Naive thymus-derived CD8-positive, alpha-beta T cell (primary cell): Measurements from ENCODE around the gene GNB1L. TPM values are rescaled to one million over a fixed set of nuclear protein-coding genes. Genes with fewer than 3 reads are reported as not detected.

Source experiments
- ATAC-seq, 2 donors: fragments of 150-1000 bp; cut with Tn5 transposase in 1 of 2; sonication (Bioruptor Pico), chemical (Tn5 transposase) in 1 of 2; 1 replicate in 1 of 2; 2 replicates in 1 of 2; pipeline ENCODE4 v1.10.0; 2021; ENCODE audit warnings: mild to moderate bottlenecking in 2 of 2, moderate library complexity in 2 of 2
- POLR2A ChIA-PET: fragments of 350-600 bp; sonication (Branson Sonifier 250); formaldehyde crosslinking; loops from one replicate; lab custom pipeline; 2021; ENCODE audit warnings: antibody characterized with exemption; lab: Charles Lee
- DNase-seq, 10 donors: peaks; one replicate each; pipeline versions ENCODE4 v3.0.0 to v3.0.0-alpha.2; 2020 to 2022
- H3K27ac Mint-ChIP-seq, 10 donors: one replicate each; pipeline ENCODE4 v1.8.0; 2020 to 2022; ENCODE audit warnings: mild to moderate bottlenecking in 10 of 10, mixed read lengths in 10 of 10, moderate library complexity in 4 of 10, inconsistent platforms in 1 of 10
- H3K27me3 Mint-ChIP-seq, 5 donors: one replicate each; pipeline ENCODE4 v1.8.0; 2021 to 2022; ENCODE audit warnings: mixed read lengths in 5 of 5
- H3K36me3 Mint-ChIP-seq, 3 donors: one replicate each; pipeline ENCODE4 v1.8.0; 2020 to 2022; ENCODE audit warnings: mixed read lengths in 3 of 3, mild to moderate bottlenecking in 2 of 3, inconsistent platforms in 1 of 3
- H3K4me1 Mint-ChIP-seq, 4 donors: one replicate each; pipeline ENCODE4 v1.8.0; 2021 to 2022; ENCODE audit warnings: mixed read lengths in 4 of 4
- H3K4me3 Mint-ChIP-seq, 10 donors: one replicate each; pipeline ENCODE4 v1.8.0; 2020 to 2022; ENCODE audit warnings: mild to moderate bottlenecking in 10 of 10, mixed read lengths in 10 of 10, moderate library complexity in 6 of 10, inconsistent platforms in 1 of 10
- H3K9me3 Mint-ChIP-seq, 9 donors: one replicate each; pipeline ENCODE4 v1.8.0; 2020 to 2022; ENCODE audit warnings: mixed read lengths in 9 of 9, mild to moderate bottlenecking in 3 of 9, inconsistent platforms in 1 of 9, moderate library complexity in 1 of 9
- polyA plus RNA-seq, 3 donors: library from polyadenylated mRNA; unstranded; fragments of 300-500 nt; fragmentation: Illumina TruSeq; gene quantifications; one replicate each; pipeline ENCODE4 v1.2.3, GENCODE V29; 2021
- total RNA-seq, 8 experiments: library from RNA in 2 of 8; stranded (reverse) in 2 of 8; gene quantifications; one replicate each; pipeline ENCODE4 v1.2.3 and lab custom pipeline; 2021 to 2026

The GNB1L gene
- total and polyA plus RNA-seq, 5 experiments from 2014 or later = 11.0 to 18.7 (median 12.5) TPM

- DNase-seq (no peak), ATAC-seq (no peak)
- Mint-ChIP-seq H3K27me3 (no peaks in the 10 kb centered on the region), H3K36me3 (no peaks in the 10 kb centered on the region), H3K27ac (no peak overlapping the region), H3K9me3 (no peaks in the 10 kb centered on the region), H3K4me1 (no peaks in the 10 kb centered on the region), H3K4me3 (no peak overlapping the region)
- POLR2A ChIA-PET = no interaction called here
Measured at GRCh38 chr22:19742160-19743066, 112.3 kb downstream of the GNB1L start.

GRCh38 chr22:19741053-19741452, 113.6 kb downstream of the GNB1L start:
- Mint-ChIP-seq H3K4me1 (no peaks in the 10 kb centered on the region), H3K27me3 (no peaks in the 10 kb centered on the region), H3K36me3 (no peaks in the 10 kb centered on the region), H3K4me3 (no peak overlapping the region), H3K27ac (no peak overlapping the region), H3K9me3 (no peaks in the 10 kb centered on the region)
- no peak for ATAC-seq
- no peak for DNase-seq
- POLR2A ChIA-PET = no interaction called here

GRCh38 chr22:19740586-19740985, 114.1 kb downstream of the GNB1L start:
- Mint-ChIP-seq H3K36me3 (no peaks in the 10 kb centered on the region), H3K27ac (no peak overlapping the region), H3K4me3 (no peak overlapping the region), H3K4me1 (no peaks in the 10 kb centered on the region), H3K9me3 (no peaks in the 10 kb centered on the region), H3K27me3 (no peaks in the 10 kb centered on the region)
- POLR2A ChIA-PET = no interaction called here
- ATAC-seq = no peak
- DNase-seq = no peak

GRCh38 chr22:19739911-19740449, 114.7 kb downstream of the GNB1L start:
- H3K9me3 Mint-ChIP-seq = no peaks in the 10 kb centered on the region
- POLR2A ChIA-PET = no interaction called here
- H3K27me3 Mint-ChIP-seq = no peaks in the 10 kb centered on the region
- no peak overlapping the region for H3K4me3 Mint-ChIP-seq
- H3K36me3 Mint-ChIP-seq = no peaks in the 10 kb centered on the region
- H3K4me1 Mint-ChIP-seq = no peaks in the 10 kb centered on the region
- DNase-seq = no peak
- no peak for ATAC-seq
- peak overlapping the region in 1 of 10 donors; percentile 27 for H3K27ac Mint-ChIP-seq

- POLR2A ChIA-PET = no interaction called here
- Mint-ChIP-seq H3K9me3 (no peaks in the 10 kb centered on the region), H3K4me3 (no peak overlapping the region), H3K36me3 (no peaks in the 10 kb centered on the region), H3K27ac (no peak overlapping the region), H3K27me3 (no peaks in the 10 kb centered on the region), H3K4me1 (no peaks in the 10 kb centered on the region)
- DNase-seq (no peak), ATAC-seq (no peak)
Measured at GRCh38 chr22:19739448-19739895, 115.2 kb downstream of the GNB1L start.

- DNase-seq = no peak
- Mint-ChIP-seq H3K4me1 (no peaks in the 10 kb centered on the region), H3K9me3 (no peaks in the 10 kb centered on the region), H3K36me3 (no peaks in the 10 kb centered on the region), H3K27ac (no peak overlapping the region), H3K27me3 (no peaks in the 10 kb centered on the region), H3K4me3 (no peak overlapping the region)
- no peak for ATAC-seq
- POLR2A ChIA-PET = no interaction called here
Measured at GRCh38 chr22:19738664-19739447, 115.8 kb downstream of the GNB1L start.

GRCh38 chr22:19737846-19738663, 116.6 kb downstream of the GNB1L start:
- Mint-ChIP-seq H3K4me3 (no peak overlapping the region), H3K36me3 (no peaks in the 10 kb centered on the region), H3K27me3 (no peaks in the 10 kb centered on the region), H3K4me1 (no peaks in the 10 kb centered on the region), H3K27ac (no peak overlapping the region), H3K9me3 (no peaks in the 10 kb centered on the region)
- POLR2A ChIA-PET = no interaction called here
- no peak for DNase-seq
- no peak for ATAC-seq

- no peaks in the 10 kb centered on the region for H3K36me3 Mint-ChIP-seq
- POLR2A ChIA-PET = no interaction called here
- no peak overlapping the region for H3K4me3 Mint-ChIP-seq
- H3K9me3 Mint-ChIP-seq = no peaks in the 10 kb centered on the region
- DNase-seq (no peak), ATAC-seq (no peak)
- H3K27ac Mint-ChIP-seq = no peak overlapping the region
- peaks cover 0 to under 1% (median 0%) of the 10 kb centered on the region in 4 donors for H3K4me1 Mint-ChIP-seq
- H3K27me3 Mint-ChIP-seq = no peaks in the 10 kb centered on the region
Measured at GRCh38 chr22:19735665-19736510, 118.8 kb downstream of the GNB1L start.

GRCh38 chr22:19734837-19735382, 119.8 kb downstream of the GNB1L start:
- Mint-ChIP-seq H3K27me3 (no peaks in the 10 kb centered on the region), H3K4me1 (peaks cover 0 to 6% (median 2%) of the 10 kb centered on the region in 4 donors), H3K36me3 (no peaks in the 10 kb centered on the region), H3K27ac (peak overlapping the region in 1 of 10 donors; percentile 15), H3K9me3 (no peaks in the 10 kb centered on the region), H3K4me3 (no peak overlapping the region)
- POLR2A ChIA-PET = no interaction called here
- ATAC-seq = no peak
- no peak for DNase-seq

- no peak overlapping the region for H3K27ac Mint-ChIP-seq
- H3K4me1 Mint-ChIP-seq = peaks cover 0 to 6% (median 2%) of the 10 kb centered on the region in 4 donors
- POLR2A ChIA-PET = no interaction called here
- H3K27me3 Mint-ChIP-seq = no peaks in the 10 kb centered on the region
- no peak overlapping the region for H3K4me3 Mint-ChIP-seq
- ATAC-seq = no peak
- H3K9me3 Mint-ChIP-seq = no peaks in the 10 kb centered on the region
- no peak for DNase-seq
- H3K36me3 Mint-ChIP-seq = no peaks in the 10 kb centered on the region
Measured at GRCh38 chr22:19734163-19734562, 120.5 kb downstream of the GNB1L start.

GRCh38 chr22:19733755-19734154, 120.9 kb downstream of the GNB1L start:
- ATAC-seq (no peak), DNase-seq (no peak)
- no peaks in the 10 kb centered on the region for H3K36me3 Mint-ChIP-seq
- no peak overlapping the region for H3K4me3 Mint-ChIP-seq
- no peaks in the 10 kb centered on the region for H3K27me3 Mint-ChIP-seq
- no peaks in the 10 kb centered on the region for H3K9me3 Mint-ChIP-seq
- H3K27ac Mint-ChIP-seq = no peak overlapping the region
- POLR2A ChIA-PET = no interaction called here
- peaks cover 0 to 6% (median 2%) of the 10 kb centered on the region in 4 donors for H3K4me1 Mint-ChIP-seq
